A549 treated with RU486 at 1 μM for 4 hours (cell line): Measurements from ENCODE around the gene CBR4. TPM values are rescaled to one million over a fixed set of nuclear protein-coding genes. Genes with fewer than 3 reads are reported as not detected.

Source experiments
- total RNA-seq: library from RNA; stranded (reverse); fragments of 200-300 nt; extraction: Qiagen RNA extraction; gene quantifications from 5 replicates; pipeline ENCODE4 v1.2.3, GENCODE V29; 2022; ENCODE audit warnings: low read depth

CBR4 gene
- 2.5 to 5.2 TPM (median 4.3 TPM) in 5 replicates for total RNA-seq

DNA sequence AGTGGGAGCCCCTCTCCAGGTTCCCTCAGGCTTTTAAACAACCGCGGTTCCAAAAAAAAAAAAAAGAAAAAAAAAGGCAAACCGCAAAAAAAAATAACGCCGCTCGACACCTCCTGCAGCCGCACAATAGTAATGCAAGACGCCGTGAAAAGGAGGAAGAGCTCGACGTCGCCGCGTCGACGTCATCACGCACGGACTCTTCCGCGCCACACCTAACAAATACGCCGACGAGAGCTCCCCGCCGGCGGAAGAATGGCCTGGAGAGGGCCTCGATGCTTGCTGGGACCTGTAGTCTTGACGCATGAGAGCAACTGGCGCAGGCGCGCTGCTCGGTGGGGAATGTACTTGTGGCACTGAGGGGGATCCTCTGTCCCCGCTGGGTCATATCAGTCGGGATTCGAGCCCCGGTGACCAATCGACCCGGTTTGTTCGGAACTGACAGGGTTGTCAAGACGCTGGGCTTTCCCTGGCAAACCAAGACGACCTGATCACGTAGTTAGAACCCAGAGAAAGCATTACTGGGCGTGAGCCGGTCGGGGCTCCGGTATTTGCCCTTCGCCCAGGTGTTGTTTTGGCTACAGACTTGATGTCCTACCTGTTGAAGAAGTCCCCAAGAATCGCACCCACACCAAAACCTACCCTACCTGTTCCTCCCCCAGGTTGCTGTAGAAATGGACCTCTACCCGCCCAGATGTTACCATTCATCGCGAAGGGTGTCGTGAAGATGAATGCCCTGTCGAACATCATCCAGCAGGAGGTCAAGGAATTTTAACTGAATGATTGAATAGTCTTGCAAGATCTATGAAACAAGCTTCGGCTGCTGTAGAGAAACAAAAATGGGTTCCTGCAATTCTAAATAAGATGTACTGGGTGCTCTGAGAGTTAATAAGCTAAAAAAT lies at the start of gene CBR4:
Gene CBR4 (minus strand): TSS at position 131 of the 899 bp plus-strand sequence. CDS start 166 bp downstream, outside the sequence.

